ENCODE results near the gene MTMR10.

MTMR10 gene, protein sequence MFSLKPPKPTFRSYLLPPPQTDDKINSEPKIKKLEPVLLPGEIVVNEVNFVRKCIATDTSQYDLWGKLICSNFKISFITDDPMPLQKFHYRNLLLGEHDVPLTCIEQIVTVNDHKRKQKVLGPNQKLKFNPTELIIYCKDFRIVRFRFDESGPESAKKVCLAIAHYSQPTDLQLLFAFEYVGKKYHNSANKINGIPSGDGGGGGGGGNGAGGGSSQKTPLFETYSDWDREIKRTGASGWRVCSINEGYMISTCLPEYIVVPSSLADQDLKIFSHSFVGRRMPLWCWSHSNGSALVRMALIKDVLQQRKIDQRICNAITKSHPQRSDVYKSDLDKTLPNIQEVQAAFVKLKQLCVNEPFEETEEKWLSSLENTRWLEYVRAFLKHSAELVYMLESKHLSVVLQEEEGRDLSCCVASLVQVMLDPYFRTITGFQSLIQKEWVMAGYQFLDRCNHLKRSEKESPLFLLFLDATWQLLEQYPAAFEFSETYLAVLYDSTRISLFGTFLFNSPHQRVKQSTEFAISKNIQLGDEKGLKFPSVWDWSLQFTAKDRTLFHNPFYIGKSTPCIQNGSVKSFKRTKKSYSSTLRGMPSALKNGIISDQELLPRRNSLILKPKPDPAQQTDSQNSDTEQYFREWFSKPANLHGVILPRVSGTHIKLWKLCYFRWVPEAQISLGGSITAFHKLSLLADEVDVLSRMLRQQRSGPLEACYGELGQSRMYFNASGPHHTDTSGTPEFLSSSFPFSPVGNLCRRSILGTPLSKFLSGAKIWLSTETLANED

DNA sequence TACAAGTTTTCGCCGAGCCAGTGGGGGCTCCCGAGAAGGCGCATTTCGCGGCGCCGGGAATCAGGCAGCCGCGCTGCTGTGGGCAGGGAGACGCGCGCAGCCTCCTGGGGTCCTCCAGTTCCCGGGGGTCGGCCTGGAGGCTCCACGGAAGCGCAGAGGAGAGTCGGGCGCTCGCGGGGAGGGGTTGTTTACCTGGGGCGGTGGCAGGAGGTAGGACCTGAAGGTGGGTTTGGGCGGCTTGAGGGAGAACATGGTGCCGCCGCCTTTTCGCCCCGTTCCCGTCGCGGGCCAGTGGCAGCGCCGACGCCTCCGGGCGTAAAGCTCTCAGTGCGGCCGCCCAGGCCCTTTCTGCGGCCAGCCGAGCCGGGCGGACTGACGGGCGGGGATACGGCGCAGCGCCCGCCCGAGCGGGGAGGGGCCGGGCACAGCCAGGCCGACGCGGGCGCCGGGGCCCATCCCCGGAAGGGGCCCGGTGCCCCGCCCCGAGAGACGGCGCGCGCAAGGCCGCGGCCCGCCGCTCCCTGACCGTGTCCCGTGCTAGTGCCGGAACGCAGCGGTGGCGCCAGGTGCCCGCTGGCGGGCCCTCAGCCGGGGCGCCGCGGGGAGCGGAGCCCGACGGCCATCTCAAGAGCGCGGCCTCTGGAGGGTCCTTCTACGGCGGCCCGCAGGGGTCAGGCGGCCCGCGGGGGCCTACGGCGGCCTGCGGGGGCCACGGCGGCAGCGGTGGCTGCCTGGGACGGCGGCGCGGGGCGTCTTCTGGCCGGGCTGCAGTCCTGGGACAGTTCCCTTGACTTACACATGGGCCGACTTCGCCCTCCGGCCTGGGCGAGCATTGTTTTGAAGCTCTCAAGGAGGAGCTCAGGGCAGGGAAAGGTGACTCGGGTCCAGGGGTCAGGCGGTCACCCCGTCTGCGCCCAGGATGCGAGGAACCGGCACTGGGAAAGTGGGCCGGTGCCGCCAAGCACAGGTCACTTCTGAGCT lies at the start of gene MTMR10:
Gene MTMR10 (minus strand): TSS at position 374 of the 981 bp plus-strand sequence. CDS start 122 bp downstream, at position 252.
- DNase-seq (ENCODE audit: low spot score), result peak; percentile 85

DNA sequence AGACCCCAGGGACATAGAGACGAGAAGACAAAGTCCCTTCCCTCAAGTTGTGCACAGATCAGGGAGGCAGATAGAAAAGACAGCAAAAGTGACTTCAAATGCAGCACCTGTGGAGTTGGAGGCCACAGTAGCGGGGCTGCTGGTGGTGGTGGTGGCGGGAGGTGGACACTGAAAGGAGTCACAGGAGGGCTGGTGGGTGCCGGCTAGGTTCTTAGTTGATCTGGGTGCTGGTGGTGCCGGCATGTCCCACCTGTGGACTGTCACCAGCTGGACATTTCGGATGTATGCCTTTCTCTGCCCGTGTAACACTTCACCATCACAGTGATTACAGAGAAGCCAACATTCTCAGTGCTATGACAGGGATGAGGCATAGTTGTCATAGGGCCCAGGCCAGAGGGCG lies 49.2 kb upstream of the MTMR10 start:
- DNase-seq (ENCODE audit: low spot score), result peak; percentile 3

DNA sequence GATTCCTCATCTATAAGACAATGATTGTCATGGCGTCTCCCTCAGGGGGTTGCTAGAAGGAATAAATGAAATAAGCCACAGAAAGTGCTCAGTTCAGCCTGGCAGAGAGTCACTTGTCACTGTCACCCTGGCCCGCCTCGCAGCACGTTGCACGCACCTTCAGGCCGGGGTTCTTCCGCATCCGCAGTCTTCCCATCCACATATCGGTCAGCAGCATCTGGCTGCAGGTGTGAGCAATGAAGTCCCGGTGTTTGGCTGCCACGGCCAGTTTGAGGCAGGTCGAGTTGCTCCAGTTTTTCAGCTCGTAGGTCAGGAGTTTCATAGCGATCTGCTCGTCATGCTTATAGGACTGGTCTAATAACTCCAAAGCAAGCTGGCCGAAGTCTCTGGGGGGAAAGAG lies 48.5 kb upstream of the MTMR10 start:
- DNase-seq (ENCODE audit: low spot score), result no peak

DNA sequence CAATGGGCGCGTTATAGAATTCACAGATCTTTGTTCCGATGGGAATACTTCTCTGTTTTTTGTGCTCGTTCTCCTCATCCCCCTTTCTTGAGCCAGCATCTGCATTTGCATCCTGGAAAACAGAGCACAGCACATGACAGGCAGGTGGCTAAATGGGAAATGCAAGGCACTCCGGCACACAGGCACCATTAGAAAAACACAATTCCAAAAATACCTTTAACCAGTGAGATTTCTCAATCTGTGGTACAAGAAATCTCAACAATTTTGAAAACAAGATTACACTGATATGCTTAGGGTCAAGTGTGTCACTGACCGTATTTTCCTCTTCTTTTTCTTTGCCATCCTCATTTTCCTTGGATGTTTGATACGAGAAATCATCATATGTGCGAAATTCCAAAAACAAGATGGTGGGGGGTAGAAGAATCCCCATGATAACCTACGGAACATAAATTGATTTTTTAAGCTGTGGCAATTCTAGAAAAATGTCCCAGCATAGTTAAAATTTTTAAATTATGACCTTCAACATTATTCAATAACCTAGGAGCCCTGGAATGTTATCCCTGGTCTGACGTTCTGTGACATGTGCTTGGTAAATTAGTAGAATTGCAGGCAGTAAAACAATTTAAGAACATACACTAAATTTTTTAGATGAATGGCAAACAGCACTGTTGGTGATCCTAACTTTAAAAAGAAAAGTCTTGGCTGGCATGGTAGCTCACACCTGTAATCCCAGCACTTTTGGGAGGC lies 46.5 kb upstream of the MTMR10 start:
- DNase-seq (ENCODE audit: low spot score), result no peak

DNA sequence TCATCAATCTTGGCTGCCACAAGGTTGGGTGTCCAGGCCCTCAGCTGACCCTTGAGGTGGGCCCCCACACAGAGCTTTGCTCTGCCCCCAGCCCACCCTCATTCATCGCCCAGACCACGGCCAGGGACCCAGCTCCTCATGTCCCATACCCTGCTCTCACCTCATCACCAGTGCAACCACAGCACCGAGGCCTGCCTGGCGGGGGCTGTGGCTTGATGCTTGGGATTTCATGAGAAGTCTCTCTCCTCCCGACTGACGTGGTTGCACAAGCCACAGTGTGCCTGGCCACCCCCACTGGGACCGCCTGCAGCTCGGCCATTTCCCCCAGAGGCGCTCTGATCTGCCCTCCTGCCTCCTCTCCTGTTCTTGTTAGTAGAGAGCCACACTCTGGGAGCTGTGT lies 45.4 kb upstream of the MTMR10 start:
- no peak for DNase-seq (ENCODE audit: low spot score)

DNA sequence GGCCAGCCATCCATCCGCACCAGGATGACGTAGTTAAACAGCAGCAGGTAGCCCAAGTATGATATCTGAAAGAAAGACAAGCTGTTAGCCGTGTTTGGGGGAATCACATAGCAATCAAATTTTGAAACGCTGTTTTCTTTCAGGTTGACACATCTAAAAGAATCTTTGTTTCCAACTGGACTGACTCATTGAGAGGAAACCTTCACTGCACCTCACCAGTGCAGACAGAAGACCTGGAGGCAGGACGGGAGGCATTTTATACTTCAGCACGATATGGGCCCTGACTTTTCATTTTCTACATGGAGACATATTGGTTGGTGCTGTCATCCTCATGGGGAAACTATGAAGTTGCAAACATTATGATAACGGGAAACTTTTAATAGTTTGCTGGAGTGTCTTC lies 44.2 kb upstream of the MTMR10 start:
- DNase-seq (ENCODE audit: low spot score), result no peak

DNA sequence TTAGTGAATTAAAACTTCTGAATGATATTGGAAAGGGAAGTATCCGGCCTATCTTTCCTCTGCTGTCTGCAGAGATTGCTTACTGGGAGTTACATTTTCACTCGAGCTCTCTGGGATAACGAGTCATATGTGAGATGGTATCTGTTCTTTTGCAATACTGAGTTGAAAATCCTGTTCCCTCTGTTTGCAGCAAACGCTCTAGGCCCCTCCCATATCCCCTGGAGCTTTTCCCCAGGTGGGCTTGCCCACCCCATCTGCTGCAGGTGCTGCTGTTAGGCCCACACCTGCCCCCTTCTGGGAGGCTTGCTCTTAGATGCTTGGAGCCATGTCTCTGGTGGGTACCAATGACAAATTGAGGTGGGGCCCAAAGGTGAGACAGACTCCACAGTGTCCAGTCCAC lies 42.7 kb upstream of the MTMR10 start:
- DNase-seq (ENCODE audit: low spot score), result no peak

DNA sequence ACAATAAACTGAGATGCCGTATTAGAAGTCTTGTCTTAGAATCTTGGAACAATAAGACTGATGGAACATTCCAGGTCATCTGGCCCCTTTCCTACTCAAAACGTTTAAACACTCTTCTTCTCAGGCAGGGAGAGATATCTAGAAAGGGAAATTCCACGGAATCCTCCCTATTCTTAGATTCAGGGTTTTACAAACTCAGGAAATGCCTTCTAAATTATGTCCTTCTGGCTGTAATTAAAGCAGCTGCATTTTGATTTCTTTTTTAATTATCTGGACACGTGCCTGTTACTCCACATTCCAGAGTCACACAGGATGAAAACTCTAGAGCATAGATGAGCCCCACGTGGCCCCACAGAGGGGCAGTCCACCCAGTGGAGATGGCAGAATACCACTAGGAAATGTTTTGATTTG lies 41.5 kb upstream of the MTMR10 start:
- DNase-seq (ENCODE audit: low spot score), result no peak

DNA sequence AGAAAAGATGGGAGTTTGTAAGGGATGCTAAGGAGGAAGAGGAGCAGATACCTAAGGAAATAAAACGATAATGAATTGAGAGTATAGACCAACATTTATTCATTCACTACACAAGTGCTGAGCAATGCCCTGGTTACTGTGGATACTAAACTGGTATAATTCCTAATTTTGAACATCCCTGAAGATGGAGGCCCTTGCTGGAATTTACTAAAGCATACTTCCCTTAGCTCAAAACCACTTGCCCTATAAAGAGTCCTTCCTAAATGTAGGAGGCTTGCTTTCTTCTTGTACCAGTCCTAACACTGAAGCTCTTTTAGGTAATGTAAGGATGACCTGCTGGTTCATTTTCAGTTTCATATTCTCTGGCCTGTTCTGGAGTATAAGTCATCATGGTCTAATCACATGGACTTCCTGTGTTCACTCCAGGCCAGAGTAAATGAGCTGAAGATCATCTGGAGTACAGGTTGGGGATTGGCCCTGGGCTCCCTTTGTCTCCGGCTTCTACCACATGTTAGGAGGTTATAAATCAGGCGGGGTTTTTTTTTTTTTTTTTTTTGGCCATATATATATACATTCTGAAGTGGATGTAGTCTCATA lies 40.1 kb upstream of the MTMR10 start:
- no peak for DNase-seq (ENCODE audit: low spot score)

DNA sequence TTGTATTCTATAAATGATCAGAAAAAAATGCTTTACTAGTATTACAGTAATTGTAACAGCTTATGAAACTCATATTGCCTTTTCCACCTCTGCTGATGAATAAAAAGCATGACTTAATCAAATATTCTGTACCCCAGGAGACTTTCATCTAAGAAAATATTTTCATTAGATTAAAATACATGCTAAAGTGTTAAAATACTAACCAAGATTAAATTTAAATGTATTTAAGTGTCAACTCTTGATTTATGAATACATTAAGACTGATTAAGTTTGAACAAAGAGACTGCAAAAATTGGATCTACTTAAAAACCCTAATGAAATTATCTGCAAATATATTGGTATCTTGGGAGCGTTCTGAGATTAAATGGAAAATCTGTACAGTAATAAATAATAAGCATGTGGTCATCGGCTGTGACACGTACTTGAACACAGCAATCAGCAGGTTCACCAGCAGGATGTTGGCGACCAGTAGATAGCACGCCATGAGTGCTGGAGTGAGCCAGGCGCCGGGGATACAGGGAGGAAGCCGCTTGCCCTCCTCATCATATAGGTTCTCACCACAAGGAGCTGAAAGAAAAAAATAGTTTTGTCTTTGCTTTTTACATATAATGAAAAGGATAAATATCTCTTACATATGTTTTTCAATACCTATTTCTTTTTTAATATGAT lies 36.6 kb upstream of the MTMR10 start:
- DNase-seq (ENCODE audit: low spot score), result no peak

DNA sequence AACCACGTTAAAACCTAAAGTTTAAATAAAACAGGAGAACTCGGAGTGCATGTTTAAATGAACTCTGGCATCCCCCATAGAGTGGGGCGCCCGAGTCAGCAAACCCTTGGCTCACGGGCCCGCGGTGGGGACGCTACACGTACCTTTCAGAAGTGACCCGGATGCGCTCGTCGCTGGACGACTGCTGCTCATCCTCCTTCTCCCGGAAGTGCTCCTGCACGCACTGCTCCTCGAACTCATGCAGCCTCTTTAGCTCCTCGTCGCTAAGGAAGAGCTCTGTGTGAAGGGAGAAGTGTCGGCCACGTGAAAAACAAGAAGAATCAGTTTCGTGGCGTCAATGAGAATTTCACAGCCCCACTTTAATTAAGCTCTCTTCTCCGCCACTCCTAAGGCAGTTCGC lies 34.6 kb upstream of the MTMR10 start:
- no peak for DNase-seq (ENCODE audit: low spot score)

DNA sequence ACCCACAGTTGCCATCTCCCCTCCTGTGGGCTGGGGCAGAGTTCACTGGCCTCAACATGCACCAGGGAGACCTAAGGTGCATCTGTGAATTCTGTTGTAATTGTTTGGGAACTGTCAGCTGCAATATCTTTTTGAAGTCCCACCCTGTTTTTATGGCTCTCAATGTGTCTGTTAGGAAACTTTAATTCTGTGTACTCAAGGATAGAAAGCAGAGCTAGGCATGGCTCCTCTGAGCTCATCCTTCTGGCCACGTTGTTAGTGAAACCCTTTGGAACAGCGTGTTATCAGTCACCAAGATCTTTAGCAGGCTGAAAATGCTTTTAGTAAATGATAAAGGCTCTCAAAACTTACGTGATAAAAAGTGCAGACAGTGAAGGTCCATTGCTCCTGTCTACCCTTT lies 33.6 kb upstream of the MTMR10 start:
- DNase-seq (ENCODE audit: low spot score), result no peak

DNA sequence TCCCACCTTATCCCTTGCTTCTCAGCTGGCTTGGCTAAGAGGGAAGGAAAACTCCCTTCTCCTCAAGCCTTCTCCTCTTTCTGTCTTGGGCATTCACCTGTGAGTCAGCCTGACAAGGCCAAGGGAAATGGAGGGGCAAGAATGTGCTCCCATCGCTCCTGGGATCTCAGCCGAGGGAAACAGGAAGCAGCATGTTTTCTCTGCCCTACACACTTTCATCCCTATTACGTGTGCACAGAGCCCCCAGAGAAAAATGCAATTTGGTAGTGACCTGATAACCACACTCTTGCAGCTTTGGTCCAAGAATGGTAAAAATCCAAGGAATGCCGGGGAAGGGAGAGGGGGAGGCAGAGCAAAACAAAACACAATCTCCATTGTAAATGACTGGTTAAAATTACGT lies 32.9 kb upstream of the MTMR10 start:
- DNase-seq (ENCODE audit: low spot score), result no peak

DNA sequence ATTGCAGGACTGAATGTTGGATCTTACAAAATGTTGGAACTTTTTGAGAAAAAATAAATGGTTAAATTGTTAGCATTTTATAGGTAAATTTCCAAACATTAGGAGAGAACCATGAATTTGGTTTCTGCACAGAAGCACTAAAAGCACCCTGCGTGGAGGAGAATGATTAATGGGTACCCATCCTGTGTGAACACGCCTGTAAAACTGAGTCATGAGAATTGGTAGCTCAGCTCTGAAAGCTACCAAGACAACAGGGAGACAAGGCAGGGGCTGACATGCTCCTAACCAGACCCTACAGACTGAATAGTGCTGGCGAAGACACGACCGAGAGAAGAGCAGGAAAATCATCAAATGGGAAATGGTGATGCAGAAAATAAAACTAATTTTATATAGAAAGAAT lies 32.4 kb upstream of the MTMR10 start:
- DNase-seq (ENCODE audit: low spot score), result no peak

DNA sequence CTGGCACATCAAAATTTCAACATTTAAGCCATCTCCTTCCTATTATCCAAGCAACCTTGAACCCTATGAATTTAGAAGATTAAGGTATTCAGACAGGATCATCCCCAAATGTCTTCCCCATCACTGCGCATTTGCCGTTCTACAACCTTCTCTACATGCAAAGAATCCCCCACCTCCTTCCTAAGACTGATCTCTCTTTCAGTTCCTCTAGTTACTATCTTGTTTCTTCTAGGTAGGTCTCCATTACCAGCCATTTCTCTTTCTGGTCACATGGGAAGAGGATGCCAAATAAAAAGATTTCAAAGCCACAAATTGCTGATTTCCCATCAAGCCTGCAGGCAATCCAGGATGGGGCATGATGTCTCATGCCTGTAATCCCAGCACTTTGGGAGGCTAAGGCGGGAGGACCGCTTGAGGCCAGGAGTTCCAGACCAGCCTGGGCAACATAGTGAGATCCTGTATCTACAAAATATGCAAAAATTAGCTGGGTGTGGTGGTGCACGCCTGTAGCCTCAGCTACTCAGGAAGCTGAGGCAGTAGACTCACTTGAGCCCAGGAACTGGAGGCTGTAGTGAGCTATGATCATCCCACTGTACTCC lies 29.7 kb upstream of the MTMR10 start:
- no peak for DNase-seq (ENCODE audit: low spot score)

DNA sequence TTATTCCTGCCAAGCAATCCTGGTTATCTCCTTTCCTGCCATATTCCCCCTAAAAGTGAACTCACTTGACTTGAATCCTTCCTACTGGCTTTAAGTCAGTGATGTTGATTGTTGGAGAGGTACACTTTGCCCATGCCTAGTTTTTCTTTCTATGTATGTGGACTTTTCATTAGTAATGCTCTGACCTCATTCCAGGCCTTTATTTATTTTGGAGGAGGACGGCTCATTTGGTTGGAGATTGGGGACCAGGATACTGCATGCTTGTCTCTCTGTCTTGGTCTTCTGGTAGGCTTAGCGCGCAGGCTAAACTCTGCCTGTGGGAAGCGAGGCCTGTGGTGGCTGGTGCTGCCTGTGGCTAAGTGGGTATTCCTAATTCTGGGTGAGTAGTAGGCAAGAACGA lies 29.1 kb upstream of the MTMR10 start:
- no peak for DNase-seq (ENCODE audit: low spot score)

DNA sequence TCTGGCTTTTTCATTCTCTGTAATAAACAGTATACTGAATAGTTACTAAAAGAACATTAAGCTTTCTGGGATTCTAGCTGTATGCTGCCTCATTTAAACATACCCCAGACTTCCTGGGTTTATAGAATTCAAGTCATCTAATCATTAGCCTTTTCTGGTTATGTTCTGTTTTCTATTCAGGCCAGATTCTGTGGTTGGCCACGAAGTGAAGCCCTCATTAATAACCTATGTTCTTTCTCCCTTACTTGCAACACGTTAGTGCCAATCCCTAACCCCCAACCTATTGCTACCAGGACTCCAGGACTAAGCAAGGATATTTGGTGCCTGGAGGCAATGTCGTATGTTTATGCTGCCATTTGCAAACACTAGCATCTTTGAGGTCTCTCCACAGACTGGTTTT lies 28.6 kb upstream of the MTMR10 start:
- no peak for DNase-seq (ENCODE audit: low spot score)

DNA sequence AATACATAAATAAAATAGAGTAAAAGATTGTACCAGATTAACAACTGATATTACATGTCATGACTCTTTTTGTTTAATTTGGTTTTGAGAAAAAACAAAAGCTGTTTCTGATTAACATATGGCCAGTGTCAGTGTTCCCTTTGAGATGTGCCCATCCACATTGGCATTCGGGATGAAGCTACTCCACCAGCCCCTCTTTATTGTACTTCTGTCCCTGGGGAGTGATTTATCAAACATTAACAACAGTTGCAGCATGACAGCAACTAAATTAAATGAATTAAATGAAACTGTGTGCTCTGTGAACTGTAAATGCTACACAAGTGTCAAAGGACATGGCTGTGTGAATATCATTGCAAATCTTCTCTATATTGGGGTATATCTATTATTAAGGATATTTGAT lies 25.9 kb upstream of the MTMR10 start:
- DNase-seq (ENCODE audit: low spot score), result no peak

DNA sequence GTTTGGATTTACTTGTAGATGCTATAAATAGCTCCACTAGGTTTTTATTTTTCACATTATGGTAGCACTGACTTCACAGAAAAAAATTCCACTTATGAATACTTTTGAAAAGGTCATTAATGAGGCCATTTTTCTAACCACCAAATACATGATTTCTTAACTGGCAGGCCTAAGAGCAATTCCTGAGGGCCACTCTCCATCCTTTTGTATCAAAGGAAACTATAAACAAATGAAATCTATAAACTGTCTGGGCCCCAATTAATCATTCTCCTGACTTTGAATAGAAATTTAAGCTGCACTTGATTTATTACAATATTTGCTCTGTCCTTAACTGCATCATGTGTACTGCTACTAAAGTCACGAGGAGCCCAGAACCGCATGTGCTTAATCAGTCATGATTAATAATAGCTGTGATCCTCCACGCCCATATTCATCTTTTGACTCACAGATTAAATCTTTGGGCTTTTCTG lies 25.1 kb upstream of the MTMR10 start:
- no peak for DNase-seq (ENCODE audit: low spot score)

DNA sequence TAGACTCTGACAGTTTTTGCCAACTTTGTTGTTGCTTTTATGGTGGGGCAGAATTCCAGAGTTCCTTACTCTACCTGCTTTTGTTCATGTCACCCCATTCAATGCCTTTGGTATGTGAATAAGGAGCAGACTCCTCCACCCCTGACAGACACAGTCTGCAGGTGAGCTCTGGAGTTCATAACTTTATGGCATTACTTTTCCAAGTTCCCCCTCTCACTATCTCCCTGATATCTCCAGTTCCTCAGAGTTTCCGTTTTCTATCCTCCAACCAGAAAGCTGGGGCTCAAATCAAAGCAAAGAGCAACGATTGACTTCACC lies 23.1 kb upstream of the MTMR10 start:
- no peak for DNase-seq (ENCODE audit: low spot score)

Measured in ecto neural progenitor cell (in vitro differentiated cells).